Body of pancreas (tissue), 4 donors: ENCODE data around the gene SOX8. TPM values are rescaled to one million over a fixed set of nuclear protein-coding genes. Genes with fewer than 3 reads are reported as not detected.

Experiments
- ATAC-seq: fragments of 150-250 bp; one replicate; pipeline ENCODE4 v1.9.1; 2016
- DNase-seq, 4 donors: peaks; one replicate each; pipeline ENCODE4 v3.0.0-alpha.2; 2019
- H3K27ac ChIP-seq, 4 donors: fragments of 200-600 bp; sonication (generic); 1 replicate in 3 of 4; 2 replicates in 1 of 4; pipeline versions ENCODE4 v1.5.1 to v1.6.1; 2016 to 2019; ENCODE audit warnings: mild to moderate bottlenecking in 1 of 4, mixed read lengths in 1 of 4, moderate library complexity in 1 of 4
- H3K27me3 ChIP-seq, 2 donors: fragments of 200-600 bp; sonication (generic); one replicate each; pipeline ENCODE4 v1.6.0; 2016; ENCODE audit warnings: mild to moderate bottlenecking in 1 of 2
- H3K36me3 ChIP-seq, 2 donors: fragments of 200-600 bp; sonication (generic); replicated peaks in 1 of 2; 2 replicates each; pipeline ENCODE4 v1.5.1; 2016; ENCODE audit warnings: low read depth in 2 of 2; ENCODE audit not compliant: insufficient read depth in 1 of 2
- H3K4me1 ChIP-seq: fragments of 200-600 bp; sonication (generic); one replicate; pipeline ENCODE4 v1.6.0; 2016
- H3K4me3 ChIP-seq, 2 donors: fragments of 200-600 bp; sonication (generic); 1 replicate in 1 of 2; 2 replicates in 1 of 2; pipeline ENCODE4 v1.5.1; 2016 to 2019
- H3K9me3 ChIP-seq, 3 donors: fragments of 200-600 bp; sonication (generic); 1 replicate in 2 of 3; 2 replicates in 1 of 3; pipeline ENCODE4 v1.5.1; 2016
- CTCF ChIP-seq, 7 experiments: fragments of 450-650 bp in 4 of 7; fragments of 200-600 bp in 3 of 7; sonication (generic) in 3 of 7; IDR thresholded peaks; one replicate each; pipeline ENCODE4 v1.5.1; 2016 to 2019; ENCODE audit warnings: antibody characterized with exemption in 7 of 7
- POLR2A ChIP-seq, 3 donors: fragments of 450-650 bp; IDR thresholded peaks; one replicate each; pipeline ENCODE4 v1.6.1; 2016; ENCODE audit warnings: antibody characterized with exemption in 3 of 3, mild to moderate bottlenecking in 2 of 3
- WGBS, 2 donors: methylation state at CpG; one replicate each; pipeline ENCODE4 v1.1.5; 2017; 5-methylcytosine and 5-hydroxymethylcytosine counted together
- intact Hi-C: fragments of 100-400 bp; cut with DNase I; formaldehyde crosslinking; loops from one replicate; pipeline ENCODE4 v1.15.1; 2023
- total RNA-seq, 2 donors: library from RNA; depleted of rRNA; stranded (reverse); fragments of >200 nt; gene quantifications; one replicate each; pipeline ENCODE4 v1.1.0, GENCODE V29; 2016

Gene SOX8
- total RNA-seq, 2 donors from 2014 or later: 2.6 to 3.3 TPM

- no peaks in the 10 kb centered on the region for H3K27me3 ChIP-seq
- no peaks in the 10 kb centered on the region for H3K4me1 ChIP-seq
- no peak overlapping the region for H3K27ac ChIP-seq
- 73 to 76% methylated on average over 19 to 23 of the region's 25 CpGs for WGBS, 2 donors
- H3K36me3 ChIP-seq: no peaks in the 10 kb centered on the region
- no peak for ATAC-seq
- TF ChIP-seq CTCF (IDR thresholded peaks at IDR 0.05): no peak
- TF ChIP-seq POLR2A (IDR thresholded peaks at IDR 0.05): no peak
- H3K9me3 ChIP-seq: no peaks in the 10 kb centered on the region
- no peak overlapping the region for H3K4me3 ChIP-seq
- intact Hi-C loops: no loop called here
- no peak for DNase-seq
These were observed 25.2 kb downstream of the SOX8 start for GRCh38 chr16:1006781-1007180.

GRCh38 chr16:1007284-1007850 is 25.8 kb downstream of the SOX8 start:
- Histone ChIP-seq H3K36me3 (no peaks in the 10 kb centered on the region), H3K4me3 (no peak overlapping the region), H3K27me3 (no peaks in the 10 kb centered on the region), H3K9me3 (no peaks in the 10 kb centered on the region), H3K4me1 (no peaks in the 10 kb centered on the region), H3K27ac (no peak overlapping the region)
- WGBS, 2 donors: 31 to 47% methylated on average over 6 to 16 of the region's 16 CpGs
- intact Hi-C loops: no loop called here
- ATAC-seq: no peak
- DNase-seq: no peak
- TF ChIP-seq POLR2A (IDR thresholded peaks at IDR 0.05): no peak
- no peak for TF ChIP-seq CTCF (IDR thresholded peaks at IDR 0.05)

GRCh38 chr16:1008085-1008484 is 26.5 kb downstream of the SOX8 start:
- Histone ChIP-seq H3K4me1 (no peaks in the 10 kb centered on the region), H3K27ac (no peak overlapping the region), H3K27me3 (no peaks in the 10 kb centered on the region), H3K4me3 (no peak overlapping the region), H3K9me3 (no peaks in the 10 kb centered on the region), H3K36me3 (no peaks in the 10 kb centered on the region)
- no peak for ATAC-seq
- 50 to 81% methylated on average over 10 to 12 of the region's 14 CpGs for WGBS, 2 donors
- no peak for TF ChIP-seq CTCF (IDR thresholded peaks at IDR 0.05)
- TF ChIP-seq POLR2A (IDR thresholded peaks at IDR 0.05): no peak
- intact Hi-C loops: no loop called here
- no peak for DNase-seq

- Histone ChIP-seq H3K36me3 (no peaks in the 10 kb centered on the region), H3K27me3 (no peaks in the 10 kb centered on the region), H3K9me3 (no peaks in the 10 kb centered on the region), H3K4me1 (no peaks in the 10 kb centered on the region), H3K27ac (no peak overlapping the region), H3K4me3 (no peak overlapping the region)
- intact Hi-C loops: no loop called here
- no peak for TF ChIP-seq CTCF (IDR thresholded peaks at IDR 0.05)
- no peak for TF ChIP-seq POLR2A (IDR thresholded peaks at IDR 0.05)
- no peak for ATAC-seq
- 57 to 59% methylated on average over 28 to 29 of the region's 30 CpGs for whole genome bisulfite sequencing, 2 donors
- no peak for DNase-seq
These were observed 28.0 kb downstream of the SOX8 start for GRCh38 chr16:1009358-1010150.

- Histone ChIP-seq H3K27me3 (no peaks in the 10 kb centered on the region), H3K4me1 (no peaks in the 10 kb centered on the region), H3K36me3 (no peaks in the 10 kb centered on the region), H3K4me3 (no peak overlapping the region), H3K27ac (no peak overlapping the region), H3K9me3 (no peaks in the 10 kb centered on the region)
- 33 to 37% methylated on average over 3 to 18 of the region's 20 CpGs for WGBS, 2 donors
- ATAC-seq (no peak), DNase-seq (no peak)
- TF ChIP-seq CTCF (IDR thresholded peaks at IDR 0.05): no peak
- intact Hi-C loops: no loop called here
These were observed 28.7 kb downstream of the SOX8 start for GRCh38 chr16:1010251-1010650.
